Prostate gland (tissue), 2 donors: ENCODE data around the gene LRRC1.

Experiments
- POLR2A ChIP-seq: fragments of 450-650 bp; IDR thresholded peaks from one replicate; pipeline ENCODE4 v1.6.1; 2016; ENCODE audit warnings: antibody characterized with exemption, mild to moderate bottlenecking
- TF ChIP-seq, protein P1 (sequence below), 4 experiments: fragments of 200-600 bp in 2 of 4; fragments of 450-650 bp in 2 of 4; sonication (generic) in 2 of 4; IDR thresholded peaks; 1 replicate in 3 of 4; 2 replicates in 1 of 4; pipeline ENCODE4 v1.5.1; 2016 to 2019; ENCODE audit warnings: antibody characterized with exemption in 4 of 4, mild to moderate bottlenecking in 2 of 4, moderate library complexity in 2 of 4

DNA sequence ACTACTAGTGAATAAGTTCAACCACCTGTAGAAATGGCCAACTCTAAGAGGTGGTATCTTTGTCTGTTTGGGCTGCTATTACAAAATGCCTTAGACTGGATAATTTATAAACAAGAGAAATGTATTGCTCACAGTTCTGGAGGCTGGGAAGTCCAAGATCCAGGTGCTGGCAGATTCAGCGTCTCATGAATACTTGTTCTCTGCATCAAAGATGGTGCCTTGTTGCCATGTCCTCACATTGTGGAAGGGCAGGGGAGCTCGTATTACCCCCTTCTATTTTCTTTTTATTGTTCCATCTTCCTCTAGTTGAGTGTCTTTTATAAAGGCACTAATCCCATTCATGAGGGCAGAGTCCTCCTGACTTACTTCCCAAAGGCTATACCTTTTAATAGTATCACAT, 58.0 kb downstream of the LRRC1 start:
- TF ChIP-seq, protein P1, sequence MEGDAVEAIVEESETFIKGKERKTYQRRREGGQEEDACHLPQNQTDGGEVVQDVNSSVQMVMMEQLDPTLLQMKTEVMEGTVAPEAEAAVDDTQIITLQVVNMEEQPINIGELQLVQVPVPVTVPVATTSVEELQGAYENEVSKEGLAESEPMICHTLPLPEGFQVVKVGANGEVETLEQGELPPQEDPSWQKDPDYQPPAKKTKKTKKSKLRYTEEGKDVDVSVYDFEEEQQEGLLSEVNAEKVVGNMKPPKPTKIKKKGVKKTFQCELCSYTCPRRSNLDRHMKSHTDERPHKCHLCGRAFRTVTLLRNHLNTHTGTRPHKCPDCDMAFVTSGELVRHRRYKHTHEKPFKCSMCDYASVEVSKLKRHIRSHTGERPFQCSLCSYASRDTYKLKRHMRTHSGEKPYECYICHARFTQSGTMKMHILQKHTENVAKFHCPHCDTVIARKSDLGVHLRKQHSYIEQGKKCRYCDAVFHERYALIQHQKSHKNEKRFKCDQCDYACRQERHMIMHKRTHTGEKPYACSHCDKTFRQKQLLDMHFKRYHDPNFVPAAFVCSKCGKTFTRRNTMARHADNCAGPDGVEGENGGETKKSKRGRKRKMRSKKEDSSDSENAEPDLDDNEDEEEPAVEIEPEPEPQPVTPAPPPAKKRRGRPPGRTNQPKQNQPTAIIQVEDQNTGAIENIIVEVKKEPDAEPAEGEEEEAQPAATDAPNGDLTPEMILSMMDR (IDR thresholded peaks at IDR 0.05), result no peak
- TF ChIP-seq POLR2A, result no peak
